NB4 (cell line): Measurements from ENCODE around the gene ENO3.

Source experiments
- CTCF ChIP-seq: IDR thresholded peaks from one replicate; pipeline ENCODE4 v1.5.1; 2012; ENCODE audit warnings: low read depth, low read length
- MAX ChIP-seq: IDR thresholded peaks from 2 replicates; pipeline ENCODE4 v1.6.1; 2011; ENCODE audit warnings: low read depth, low read length
- MYC ChIP-seq: IDR thresholded peaks from 2 replicates; pipeline ENCODE4 v1.6.1; 2011; ENCODE audit warnings: low read depth, low read length
- POLR2A ChIP-seq: IDR thresholded peaks from 2 replicates; pipeline ENCODE4 v1.6.1; 2011; ENCODE audit warnings: mild to moderate bottlenecking; ENCODE audit not compliant: insufficient read length; ENCODE audit errors: extremely low read depth

- TF ChIP-seq MAX (no peak), CTCF (no peak), POLR2A (no peak), MYC (no peak)
These were observed 49.3 kb downstream of the ENO3 start for GRCh38 chr17:5000237-5000639.
